ENCODE measurements around the gene BABAM2.
"Not testable (repeated sequence)": the region's sequence is repeated elsewhere in the genome, so short reads cannot be mapped to it uniquely, and the experiment has no call there.

Gene BABAM2

DNA sequence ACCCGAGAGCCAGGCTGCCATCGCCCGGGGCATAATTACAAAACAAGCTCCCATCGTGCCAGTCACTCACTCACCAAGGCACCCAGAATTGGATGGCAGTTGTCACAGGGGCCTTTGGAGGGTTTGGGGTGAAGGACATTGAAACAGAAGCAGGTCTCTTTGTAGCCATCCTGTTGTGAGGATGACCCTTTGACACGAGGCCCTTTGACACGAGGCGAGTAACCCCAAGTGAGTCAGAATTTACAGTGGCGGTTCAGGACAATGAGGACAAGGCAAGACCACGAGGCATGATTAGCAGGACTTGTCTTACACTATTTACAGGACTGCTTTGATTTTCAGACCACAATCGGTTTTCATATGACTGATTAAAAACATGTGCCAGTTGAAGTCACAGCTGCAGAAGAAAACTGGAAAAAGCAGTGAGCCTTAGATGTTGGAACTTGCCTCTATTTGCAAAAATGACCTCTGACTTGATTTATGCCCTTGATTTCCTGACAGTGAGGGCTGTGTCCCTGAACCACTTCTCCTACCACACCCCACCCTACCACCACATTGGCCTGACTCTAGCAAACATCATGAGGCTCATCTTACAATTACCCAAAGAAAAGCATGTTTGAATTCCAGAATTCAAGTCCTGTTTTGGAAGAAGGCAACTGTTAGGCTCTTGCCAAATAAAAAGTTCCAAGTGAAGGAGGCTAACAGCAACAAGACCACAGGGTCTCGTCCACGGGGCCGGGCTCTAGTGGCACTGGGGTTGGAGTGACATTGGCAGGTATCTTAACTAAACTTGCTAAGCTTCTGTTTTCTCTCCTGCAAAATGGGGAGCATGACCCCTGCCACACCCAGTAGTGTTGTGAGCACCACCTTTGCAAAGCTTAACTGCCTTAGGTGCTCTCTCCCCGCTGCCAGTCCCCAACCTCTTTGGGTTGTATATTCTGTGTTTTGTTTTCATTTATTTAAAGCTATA is 437.7 kb downstream of the BABAM2 start:
- DNase-seq (ENCODE audit: low read depth in 2 of 2), result no peak

DNA sequence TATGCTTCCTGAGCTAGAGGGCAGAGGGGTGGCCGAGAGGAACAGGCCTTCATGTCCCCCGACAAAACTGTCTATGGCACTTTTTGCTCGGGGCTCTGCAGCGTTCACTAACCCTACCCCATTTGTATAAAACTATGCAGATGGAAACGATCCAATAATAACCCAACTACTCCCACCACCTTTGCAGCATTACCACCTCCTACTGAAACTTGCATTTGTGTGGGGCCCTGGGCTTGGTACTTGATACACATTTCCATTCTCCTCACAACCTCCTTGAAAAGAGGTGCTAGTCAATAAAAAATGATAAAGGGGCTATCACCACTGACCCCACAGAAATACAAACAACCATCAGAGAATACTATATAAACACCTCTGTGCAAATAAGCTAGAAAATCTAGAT is 438.7 kb downstream of the BABAM2 start:
- DNase-seq (ENCODE audit: low read depth in 2 of 2), result no peak

DNA sequence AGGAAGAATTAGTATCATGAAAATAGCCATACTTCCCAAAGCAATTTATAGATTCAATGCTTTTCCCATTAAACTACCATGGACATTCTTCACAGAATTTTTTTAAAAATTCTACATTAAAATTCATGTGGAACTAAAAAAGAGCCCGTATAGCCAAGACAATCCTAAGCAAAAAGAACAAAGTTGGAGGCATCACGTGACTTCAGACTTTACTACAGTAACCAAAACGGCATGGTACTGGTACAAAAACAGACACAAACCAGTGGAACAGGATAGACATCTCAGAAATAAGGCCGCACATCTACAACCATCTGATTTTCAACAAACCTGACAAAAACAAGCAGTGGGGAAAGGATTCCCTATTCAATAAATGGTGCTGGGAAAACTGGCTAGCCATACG is 440.2 kb downstream of the BABAM2 start:
- DNase-seq (ENCODE audit: low read depth in 2 of 2), result not testable (repeated sequence)

DNA sequence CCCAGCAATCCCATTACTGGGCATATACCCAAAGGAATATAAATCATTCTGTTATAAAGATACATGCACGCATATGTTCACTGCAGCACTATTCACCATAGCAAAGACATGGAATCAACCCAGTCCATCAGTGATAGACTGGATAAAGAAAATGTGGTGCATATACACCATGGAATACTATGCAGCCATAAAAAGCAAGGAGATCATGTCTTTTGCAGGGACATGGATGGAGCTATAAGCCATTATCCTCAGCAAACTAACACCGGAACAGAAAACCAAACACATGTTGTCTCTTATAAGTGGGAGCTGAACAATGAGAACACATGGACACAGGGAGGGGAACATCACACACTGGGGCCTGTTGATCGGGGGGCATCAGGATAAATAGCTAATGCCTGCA is 441.3 kb downstream of the BABAM2 start:
- DNase-seq (ENCODE audit: low read depth in 2 of 2), result not testable (repeated sequence)

DNA sequence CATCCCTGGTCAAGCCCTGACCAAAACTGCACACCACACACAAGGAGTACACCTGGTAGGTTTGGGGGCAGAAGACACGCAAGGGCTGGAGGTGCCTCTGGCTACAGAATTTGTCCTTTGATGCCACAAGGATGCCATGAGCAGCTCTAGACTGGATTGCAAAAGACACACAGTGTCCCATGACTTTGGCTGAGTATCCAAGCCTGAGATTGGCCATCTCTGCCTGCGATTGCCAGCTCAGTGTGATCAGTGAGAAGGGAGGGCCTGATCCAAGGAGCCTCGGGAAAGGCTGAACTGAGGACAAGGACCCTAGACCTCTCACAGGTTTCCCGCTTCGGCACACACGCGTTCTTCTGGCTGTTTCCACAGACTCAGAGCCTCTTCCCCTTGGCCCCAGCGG is 442.2 kb downstream of the BABAM2 start:
- no peak for DNase-seq (ENCODE audit: low read depth in 2 of 2)

DNA sequence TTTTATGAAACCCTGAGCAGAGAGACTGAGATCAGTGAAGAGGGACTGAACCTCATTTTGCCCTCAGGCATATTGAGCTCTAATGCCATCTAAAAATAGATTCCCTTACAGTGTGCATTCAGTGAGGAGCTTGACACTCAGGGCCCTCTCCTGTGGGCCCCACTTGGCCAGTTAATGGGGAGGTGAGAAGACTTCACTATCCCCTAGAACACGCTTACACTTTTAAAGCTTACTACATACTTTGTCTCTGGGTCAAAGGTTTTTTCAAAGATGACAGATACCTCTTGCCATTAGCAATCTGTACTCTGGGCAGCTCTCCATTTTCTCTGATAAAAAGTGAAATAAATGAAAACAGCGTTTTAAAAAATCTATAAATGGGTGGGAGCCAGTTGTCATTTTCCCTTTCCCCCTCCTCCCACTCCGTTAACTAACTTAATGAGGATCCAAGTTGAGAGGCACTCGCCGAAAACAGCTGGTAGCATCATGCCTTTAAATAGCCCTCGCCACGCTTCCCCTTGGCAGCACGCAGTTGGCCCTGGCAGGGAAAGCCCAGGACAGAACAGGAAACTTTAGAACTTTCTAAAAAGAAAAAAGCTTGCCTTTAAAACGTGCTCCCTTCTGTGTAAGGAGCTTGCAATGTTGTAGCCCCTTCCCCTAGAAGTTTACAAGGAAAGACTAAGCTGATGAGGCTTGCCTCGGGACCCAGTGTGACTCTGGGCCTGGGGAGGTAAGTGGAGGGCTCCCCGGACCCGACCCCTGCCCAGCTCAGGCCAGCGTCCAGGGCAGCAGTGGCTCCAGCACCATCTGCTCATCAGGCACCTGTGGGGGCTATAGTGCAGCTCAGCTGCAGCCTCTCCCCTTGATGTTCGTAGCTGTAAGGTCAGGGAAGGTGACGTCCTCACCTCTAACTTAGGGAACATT is 443.3 kb downstream of the BABAM2 start:
- DNase-seq (ENCODE audit: low read depth in 2 of 2), result no peak

DNA sequence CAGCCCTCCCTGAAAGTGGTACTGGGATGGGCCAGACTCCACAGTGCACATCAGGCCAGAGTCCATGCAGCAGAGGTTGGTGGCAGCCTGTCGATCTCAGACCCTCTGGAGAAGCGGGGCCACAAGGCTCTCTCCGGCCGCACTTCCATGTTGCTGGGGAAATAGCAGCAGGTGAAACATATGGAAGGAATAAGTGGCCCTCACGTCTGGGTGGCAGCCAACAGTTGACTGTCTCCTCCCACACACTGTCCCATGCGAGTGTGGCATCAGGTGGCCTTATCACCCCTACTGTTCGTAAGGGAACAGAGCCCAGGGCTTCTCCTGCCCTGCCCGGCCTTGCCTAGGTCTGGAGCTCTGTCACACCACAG is 444.0 kb downstream of the BABAM2 start:
- no peak for DNase-seq (ENCODE audit: low read depth in 2 of 2)

DNA sequence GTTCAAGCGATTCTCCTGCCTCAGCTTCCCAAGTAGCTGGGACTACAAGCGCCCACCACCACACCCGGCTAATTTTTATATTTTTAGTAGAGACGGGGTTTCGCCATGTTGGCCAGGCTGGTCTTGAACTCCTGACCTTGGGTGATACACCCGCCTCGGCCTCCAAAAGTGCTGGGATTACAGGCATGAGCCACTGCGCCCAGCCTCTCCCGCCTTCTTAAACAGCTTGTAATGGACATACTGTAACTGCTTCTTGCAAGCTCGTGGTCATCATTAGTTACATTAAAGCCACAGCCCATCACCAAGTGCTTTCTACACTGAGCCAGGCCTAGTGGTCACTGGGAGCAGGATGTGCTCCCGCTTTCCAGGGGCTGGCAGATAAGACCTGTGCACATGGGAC is 444.7 kb downstream of the BABAM2 start:
- DNase-seq (ENCODE audit: low read depth in 2 of 2), result not testable (repeated sequence)

DNA sequence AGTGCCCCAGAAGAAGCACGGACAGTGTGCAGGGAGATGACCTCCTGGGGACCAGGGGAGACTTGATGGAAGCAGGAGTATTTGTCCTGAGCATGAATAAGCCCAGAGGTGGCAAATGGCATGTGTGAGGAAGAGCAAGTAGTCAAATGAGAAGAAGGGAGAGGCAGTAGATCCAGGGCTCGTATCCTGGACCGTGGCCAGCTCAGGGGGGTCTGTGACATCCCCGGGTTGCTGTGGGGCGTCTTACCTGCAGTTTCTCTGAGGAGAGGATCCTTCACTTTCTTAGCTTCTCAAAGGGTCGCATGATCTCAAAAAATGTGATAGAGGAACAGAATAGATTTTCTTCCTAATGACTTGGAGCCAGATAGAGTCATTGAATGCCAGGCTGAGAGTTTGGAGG is 445.1 kb downstream of the BABAM2 start:
- no peak for DNase-seq (ENCODE audit: low read depth in 2 of 2)

DNA sequence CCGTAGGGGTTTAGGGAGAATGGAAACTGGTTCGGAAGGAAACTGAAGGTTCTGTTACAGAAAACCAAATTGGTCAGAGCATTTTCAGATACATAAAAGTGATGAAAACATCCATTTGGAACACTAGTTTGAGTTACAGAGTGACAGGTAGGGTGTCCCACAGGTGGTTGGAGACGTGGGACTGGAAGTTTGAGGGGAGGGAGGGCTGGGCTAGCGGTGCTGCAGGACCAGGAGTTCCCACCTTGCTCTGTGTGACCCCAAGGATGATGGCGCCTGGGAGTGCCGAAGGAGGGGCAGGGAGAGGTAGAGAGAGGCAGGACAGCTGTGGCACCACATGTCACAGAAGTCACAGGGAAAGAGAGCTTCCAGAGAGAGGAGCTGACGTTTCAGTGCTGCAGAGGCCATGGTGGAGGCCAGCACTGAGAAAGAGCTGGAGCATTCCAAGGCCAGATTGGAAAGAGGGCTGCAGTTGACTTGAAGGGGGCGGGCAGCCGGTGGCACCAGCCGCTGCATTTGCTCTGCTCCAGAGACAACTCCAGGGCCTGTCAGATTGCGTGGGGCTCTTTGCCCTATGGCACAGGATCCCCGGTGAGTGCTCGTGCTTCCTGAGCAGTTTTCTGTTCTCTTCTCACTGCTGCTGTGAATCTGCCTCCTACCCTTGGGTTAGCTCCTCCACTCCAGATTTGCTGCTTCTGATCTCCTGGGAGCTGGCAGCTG is 445.9 kb downstream of the BABAM2 start:
- no peak for DNase-seq (ENCODE audit: low read depth in 2 of 2)

DNA sequence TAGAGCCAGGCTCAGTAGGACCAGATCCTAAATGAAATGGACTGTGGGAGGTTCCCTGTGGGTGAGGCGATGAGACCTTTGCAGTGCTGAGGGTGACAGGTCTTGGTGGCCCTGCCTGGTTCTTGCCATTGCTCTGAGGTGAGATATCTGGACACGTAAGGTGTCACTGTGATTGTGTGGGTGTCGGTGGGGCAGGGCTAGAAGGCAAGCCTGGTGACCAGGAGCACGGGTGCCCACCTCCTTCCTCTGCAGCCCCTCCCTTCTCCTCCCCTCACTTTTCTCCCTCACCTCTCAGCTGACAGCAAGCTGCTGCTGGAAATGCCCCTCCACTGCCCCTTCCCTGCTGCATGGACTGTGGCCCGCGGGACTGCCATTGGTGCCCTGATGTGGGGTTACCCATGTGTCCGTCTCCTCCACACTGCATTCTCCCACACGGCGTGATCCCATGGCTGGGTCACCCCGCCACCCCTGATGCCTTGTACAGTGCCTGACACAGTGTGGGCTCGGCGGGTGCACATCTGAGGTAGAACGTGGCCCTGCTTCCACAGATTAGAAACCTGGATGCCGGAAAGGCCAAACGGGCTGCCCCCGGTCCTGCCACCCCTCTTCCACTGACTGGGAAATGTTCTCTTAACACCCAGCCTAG is 446.6 kb downstream of the BABAM2 start:
- no peak for DNase-seq (ENCODE audit: low read depth in 2 of 2)

DNA sequence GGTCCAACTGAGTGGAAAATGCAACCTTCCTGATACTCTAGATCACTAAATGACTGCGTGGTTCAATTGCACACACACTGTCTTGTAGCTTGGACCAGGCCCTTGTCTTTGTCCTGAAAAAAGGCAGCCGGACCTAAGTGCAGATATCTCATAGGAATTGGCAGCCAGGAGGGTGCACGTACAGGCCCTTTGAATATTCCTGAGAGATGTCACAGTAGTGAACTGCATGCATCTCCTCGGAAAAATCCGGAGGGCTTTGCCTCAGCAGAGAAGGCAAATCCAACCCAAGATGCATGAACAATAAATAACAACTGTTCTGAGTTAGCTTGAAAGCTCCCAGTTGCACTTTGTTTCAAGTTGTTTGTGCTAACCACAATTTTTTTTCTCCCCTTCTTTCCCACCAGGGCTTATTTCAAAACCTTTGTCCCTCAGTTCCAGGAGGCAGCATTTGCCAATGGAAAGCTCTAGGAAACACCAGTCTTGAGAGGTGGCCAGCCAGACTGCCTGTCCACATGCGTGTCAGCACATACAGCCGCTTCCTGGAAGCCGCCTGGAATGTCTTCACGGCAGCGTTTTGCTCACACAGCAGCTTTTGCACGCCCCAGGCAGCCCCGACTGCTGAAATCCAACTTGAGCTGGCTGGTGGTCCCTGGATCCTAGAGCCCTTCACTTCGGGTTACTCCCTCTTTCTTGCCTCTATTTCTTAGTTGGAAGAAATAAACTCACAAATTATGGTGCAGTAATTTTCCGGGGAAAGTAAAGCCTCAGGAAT is 447.7 kb downstream of the BABAM2 start:
- DNase-seq (ENCODE audit: low read depth in 2 of 2), result no peak

DNA sequence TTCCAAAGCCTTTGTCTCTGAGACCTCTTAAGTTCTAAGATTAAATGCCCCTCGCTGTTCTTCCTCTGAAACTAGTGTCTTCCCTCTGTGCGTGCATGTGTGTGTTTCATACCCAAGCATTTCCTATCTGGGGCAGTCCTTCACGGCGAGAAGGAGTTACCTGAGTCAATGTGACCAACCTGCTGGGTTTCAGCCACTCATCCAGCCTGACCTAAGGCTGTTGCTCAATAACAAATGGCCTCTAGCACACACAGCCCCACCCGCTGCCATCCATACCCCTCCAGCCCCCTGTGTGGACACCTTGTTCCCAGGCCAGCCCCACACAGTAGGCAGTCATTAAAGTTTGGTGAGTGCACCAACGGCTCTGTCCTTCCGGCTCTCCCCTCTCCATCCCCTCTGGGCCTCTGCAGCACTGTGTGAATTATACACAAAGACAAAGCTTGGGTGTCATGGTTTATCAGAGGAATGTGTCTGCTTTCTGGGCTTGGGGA is 448.3 kb downstream of the BABAM2 start:
- DNase-seq (ENCODE audit: low read depth in 2 of 2), result no peak

DNA sequence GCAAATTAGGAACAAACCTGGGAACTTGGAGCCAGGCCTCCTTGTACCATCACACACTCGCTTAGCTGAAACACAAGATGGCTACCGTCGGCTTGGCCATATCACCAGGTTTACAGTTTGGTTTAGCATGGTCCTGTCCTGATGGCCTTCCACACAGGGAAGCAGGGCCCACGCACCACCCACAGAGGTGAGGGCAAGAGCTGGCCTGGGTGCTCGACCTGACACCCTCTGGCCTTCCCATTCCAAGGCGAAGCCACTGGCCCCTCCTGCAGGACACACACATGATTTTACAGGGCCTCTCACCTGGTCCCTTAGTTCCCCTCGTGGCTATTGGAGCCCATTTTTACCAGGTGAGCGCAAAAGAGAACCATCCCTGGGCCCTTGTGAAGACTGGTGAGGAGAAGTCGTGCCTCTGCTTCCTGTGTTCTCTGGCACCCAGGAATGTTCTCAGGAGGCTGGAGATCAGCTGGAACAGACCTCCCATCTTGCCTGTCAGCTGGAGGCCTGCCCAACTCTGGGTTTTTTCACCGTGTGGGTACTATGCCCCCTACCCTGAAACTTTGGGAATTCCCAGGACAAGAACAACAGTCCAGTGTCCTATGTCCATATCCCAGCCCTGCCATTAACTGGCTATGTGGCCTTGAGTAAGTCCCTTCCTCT is 449.1 kb downstream of the BABAM2 start:
- DNase-seq (ENCODE audit: low read depth in 2 of 2), result no peak

DNA sequence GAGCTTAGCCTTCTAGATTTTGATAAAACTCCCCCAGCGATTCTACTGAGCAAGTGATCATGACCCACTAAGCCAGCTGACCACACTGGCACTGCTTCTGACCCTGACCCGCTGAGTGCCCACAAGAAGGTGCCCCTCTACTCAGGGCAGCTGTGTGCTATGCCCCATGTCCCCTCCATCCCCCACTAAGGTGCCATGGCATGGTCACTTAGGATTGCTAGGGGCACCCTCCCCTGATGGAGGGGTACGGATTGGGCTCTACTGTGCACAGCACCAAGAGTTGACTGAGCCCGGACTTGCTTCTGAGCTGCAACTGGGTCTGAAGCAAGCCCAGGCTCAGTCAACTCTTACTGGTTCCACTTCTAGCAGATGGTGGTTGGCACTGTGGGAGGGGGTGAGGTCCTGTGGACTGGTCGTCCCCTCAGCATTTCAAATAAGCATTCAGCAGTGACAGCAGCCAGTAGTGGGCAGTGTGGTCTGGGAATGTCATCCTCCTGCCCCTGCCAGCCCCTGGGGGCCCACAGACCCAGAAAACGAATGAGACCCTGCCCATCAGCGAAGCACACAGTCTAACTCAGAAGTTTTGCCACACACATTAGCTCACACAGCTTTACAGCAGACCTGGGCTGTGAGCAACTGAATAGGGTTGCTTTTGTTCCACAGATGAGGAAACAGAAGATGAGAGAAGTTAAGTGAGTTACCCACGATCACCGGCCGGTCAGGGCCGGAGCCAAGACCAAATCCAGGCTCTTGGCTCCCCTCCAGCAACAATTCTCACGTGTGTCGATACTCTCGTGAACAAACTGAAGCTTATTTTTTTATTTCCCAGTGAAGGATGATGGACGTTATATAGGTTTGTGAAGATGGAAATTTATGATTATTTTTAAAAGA is 450.0 kb downstream of the BABAM2 start:
- no peak for DNase-seq (ENCODE audit: low read depth in 2 of 2)

DNA sequence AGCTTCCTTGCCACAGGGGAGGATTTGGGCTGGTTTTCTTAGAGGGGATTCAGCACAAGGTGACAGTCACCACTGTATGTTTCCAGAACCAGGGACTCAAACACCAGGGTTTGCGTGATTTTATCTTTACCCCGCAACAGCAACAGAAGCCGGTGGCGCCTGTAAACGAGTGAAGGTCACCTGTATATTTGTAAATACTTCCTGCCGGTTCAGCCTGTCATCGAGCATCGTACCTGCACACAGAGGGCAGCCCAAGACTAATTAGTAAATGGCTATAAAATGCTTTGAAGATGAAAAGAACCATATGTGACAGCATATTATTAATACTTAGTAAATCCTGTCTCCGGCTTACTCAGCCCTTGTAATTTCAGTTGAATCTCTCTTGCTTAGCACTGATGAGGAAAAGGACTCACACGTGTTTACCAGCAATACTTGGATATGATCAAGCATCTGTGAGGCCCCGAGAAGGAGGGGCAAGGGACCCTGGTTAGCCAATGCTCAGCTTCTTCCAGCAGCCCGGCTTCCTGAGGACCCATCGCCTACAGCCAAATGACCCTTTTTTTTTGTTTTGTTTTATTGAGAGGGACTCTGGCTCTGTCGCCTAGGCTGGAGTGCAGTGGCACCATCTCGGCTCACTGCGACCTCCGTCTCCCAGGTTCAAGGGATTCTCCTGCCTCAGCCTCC is 450.8 kb downstream of the BABAM2 start:
- DNase-seq (ENCODE audit: low read depth in 2 of 2), result no peak

DNA sequence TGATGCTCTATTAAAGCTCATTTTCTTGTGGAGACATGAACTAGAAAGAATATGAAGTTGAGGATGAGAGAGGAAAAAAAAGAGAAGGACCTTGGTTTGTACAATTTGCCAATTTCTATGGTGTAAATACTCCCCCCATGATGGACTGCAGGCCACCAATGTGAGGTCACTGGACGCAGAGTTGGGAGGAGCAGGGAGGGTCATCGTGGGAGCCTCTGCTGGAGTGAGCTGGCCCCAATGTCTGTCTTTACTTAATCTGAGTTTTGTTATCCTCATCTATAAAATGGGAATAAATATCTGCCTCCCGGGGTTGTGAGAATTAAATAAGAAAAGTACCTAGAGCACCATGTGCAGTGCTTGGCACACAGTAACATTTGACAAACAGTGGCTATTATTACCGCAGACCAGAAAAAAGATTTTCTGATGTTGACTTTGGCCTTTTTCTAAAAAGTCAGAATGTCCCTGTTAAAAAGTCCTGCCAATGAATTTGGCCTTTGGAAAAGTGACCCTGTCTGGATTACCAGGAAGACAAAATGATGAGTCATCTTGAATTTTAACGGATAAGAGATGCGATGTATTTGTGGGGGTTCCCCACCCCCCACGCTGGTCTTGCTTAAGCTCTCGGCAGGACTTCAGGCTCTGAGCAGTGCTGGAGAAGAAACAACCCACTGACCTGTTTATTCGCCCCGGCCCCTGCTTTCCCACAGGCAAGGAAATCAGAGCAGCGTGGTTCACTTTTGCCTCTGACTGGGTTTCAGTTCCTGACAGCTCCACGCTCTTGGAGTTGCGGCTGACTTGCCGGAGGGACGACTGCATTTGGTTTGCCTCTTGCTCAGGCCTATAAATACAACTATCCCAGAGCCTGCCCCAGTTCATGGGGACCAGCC is 451.8 kb downstream of the BABAM2 start:
- no peak for DNase-seq (ENCODE audit: low read depth in 2 of 2)

All from activated CD4-positive, alpha-beta T cell treated with anti-CD3 and anti-CD28 coated beads for 24 hours (primary cell).